ENCODE results near the gene IGF1. TPM values are rescaled to one million over a fixed set of nuclear protein-coding genes. Genes with fewer than 3 reads are reported as not detected.
A peak's percentile ranks its signal among the peaks of the same experiment; 100 is the strongest.

Gene IGF1
- total and polyA plus RNA-seq, 9 of the 15 experiments (the other 6 are each of a cell fraction or from before 2014, with no cell fraction given): 3.7 to 13.9 (median 4.5) TPM

GRCh38 chr12:102429211-102430154, 50.9 kb downstream of the IGF1 start (continued):
- TF ChIP-seq KDM5B (IDR thresholded peaks at IDR 0.05; ENCODE audit: insufficient replicate concordance, low read depth, low read length) (no peak), MCM5 (IDR thresholded peaks at IDR 0.05; ENCODE audit: low read depth) (no peak), CBFB (CRISPR knock-in tag; IDR thresholded peaks at IDR 0.05) (no peak), TCF7L2 (IDR thresholded peaks at IDR 0.05; ENCODE audit: low read depth, low read length) (no peak), ZNF592 (IDR thresholded peaks at IDR 0.05) (peak; percentile 85), DACH1 (IDR thresholded peaks at IDR 0.05; ENCODE audit: partially characterized antibody) (peak; percentile 49), NR2F6 (CRISPR knock-in tag; IDR thresholded peaks at IDR 0.05) (no peak), ID3 (CRISPR knock-in tag; IDR thresholded peaks at IDR 0.05) (no peak), ID3 (tag; IDR thresholded peaks at IDR 0.05) (peak; percentile 41; the same call in 1 of the 2 replicates), ZNF639 (CRISPR knock-in tag; conservative IDR thresholded peaks at IDR 0.05 in 1 of 2, IDR thresholded peaks at IDR 0.05 in 1 of 2) (peak in 1 of 2 experiments; percentile 52; a peak in 1 of 4 replicates), ZNF311 (CRISPR knock-in tag; IDR thresholded peaks at IDR 0.05) (0 out of 2 replicates have a peak, but pooled peaks have one; percentile 12), HMG20B (CRISPR knock-in tag; IDR thresholded peaks at IDR 0.05) (no peak), CUX1 (CRISPR knock-in tag; IDR thresholded peaks at IDR 0.05) (no peak), NFYB (IDR thresholded peaks at IDR 0.05; ENCODE audit: extremely low read depth, insufficient read length) (no peak)

Data from K562 (cell line).